GM21786 (cell line): ENCODE data around the gene BORCS6.
"Not testable (repeated sequence)": the region's sequence is repeated elsewhere in the genome, so short reads cannot be mapped to it uniquely, and the experiment has no call there.

Experiments used
- ATAC-seq: cut with Tn5 transposase; IDR thresholded peaks from one replicate; pipeline ENCODE4 v1.9.1; 2021; ENCODE audit not compliant: unreplicated experiment

BORCS6 gene

GRCh38 chr17:8189711-8190477, at the start of gene BORCS6:
TSS of gene BORCS6 (minus strand) at chr17:8190180. CDS start at chr17:8190140, 40 bp downstream.
- peak; percentile 61 for ATAC-seq

DNA sequence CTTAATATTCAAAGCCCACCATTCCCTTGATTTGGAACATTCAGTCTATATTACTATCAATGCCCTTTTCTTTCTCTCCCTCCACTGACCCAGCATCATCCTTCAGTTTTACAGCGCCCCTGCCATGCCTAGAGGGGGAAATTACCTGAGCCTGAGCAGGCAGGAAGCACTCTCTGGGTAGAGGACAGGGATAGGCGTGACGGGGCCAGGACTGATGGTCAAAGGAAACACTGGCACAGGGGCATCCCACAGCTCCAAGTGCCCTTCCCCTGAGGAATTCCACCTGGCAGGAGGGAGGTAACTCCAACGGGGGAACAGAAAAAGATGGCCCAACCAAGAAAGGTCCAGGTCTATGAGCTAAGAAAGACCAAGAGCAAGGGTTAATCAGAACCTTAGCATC, 47.9 kb upstream of the BORCS6 start:
- no peak for ATAC-seq

DNA sequence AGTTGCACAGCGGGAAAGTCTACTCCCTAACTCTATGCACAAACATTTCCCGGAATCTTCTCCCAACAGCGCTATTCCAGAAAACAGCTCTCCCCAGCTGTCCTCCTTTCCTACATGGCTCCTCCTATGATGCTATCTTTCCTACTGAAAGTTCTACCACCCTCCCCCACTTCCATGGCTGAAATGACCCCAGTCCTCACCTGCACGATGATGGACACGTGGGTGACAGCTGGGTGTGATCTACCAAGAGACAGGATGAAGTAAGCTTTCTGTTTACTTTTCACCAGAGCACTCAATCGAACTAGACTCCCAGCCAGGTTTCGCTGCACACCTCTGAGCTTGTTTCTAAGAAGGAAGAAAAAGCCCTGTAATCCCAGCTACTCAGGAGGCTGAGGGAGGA, 47.2 kb upstream of the BORCS6 start:
- no peak for ATAC-seq

DNA sequence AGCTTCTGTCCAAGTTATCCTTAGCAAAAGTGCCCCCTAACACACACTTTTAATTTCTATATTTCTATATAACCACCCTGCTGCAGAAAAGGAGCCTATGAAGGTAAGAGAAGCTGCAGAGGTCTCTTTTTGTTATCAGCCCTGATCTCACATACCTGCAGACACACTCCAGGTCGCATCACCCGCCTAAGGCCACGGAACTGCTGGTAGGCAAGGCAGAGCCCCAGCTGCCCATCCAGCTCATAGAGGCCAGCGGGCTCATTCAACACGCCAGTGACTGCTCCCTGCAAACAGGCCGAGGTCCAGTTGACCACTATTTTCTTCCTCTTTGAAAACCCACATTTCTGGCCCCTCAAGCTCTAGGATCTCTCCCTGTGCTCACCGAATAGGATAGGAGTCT, 45.7 kb upstream of the BORCS6 start:
- ATAC-seq: no peak

GRCh38 chr17:8234361-8235270, 44.6 kb upstream of the BORCS6 start:
- ATAC-seq: no peak

GRCh38 chr17:8231701-8232100, 41.7 kb upstream of the BORCS6 start:
- ATAC-seq: no peak

- ATAC-seq: no peak
Observed at GRCh38 chr17:8227238-8227581, 37.2 kb upstream of the BORCS6 start.

GRCh38 chr17:8226536-8227237, 36.7 kb upstream of the BORCS6 start:
- ATAC-seq: no peak

DNA sequence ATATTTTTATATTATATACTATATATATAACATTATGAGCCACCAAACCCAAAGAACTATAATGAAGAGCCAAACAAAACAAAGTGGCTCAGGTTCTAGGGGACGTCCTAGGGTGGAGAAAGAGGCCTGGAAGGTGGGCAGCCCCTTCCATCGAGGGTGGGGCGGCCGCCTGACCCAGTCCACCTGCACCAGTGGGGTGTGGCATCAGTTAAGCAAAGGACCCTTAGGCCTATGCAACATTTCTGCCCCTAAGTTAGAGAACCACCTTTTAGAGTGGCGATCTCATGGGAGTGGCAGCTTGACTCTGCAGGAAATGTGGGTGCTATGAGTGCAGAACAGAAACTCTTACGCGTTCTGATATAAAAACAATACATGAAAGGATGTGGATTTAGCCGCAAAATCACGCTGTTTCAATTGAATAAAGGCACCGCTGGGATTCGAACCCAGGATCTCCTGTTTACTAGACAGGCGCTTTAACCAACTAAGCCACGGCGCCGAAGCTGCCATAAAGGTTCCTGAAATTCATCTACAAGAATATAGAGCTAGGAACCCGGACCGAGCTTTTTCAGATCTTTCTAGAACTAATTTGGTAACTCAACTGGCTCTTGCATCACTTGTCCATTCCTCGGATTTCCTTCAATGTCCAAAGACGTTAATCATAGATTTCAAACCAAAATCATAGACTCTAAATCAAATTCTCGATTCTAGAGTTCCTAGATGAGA, 36.0 kb upstream of the BORCS6 start:
- no peak for ATAC-seq

- ATAC-seq: no peak
Observed at GRCh38 chr17:8224891-8225812, 35.2 kb upstream of the BORCS6 start.

GRCh38 chr17:8223356-8224126, 33.6 kb upstream of the BORCS6 start:
- no peak for ATAC-seq

- peak; percentile 32 for ATAC-seq
Observed at GRCh38 chr17:8222630-8223355, 32.8 kb upstream of the BORCS6 start.

- peak; percentile 29 for ATAC-seq
Observed at GRCh38 chr17:8222380-8222629, 32.3 kb upstream of the BORCS6 start.

GRCh38 chr17:8221663-8222379, 31.8 kb upstream of the BORCS6 start:
- peak; percentile 46 for ATAC-seq

DNA sequence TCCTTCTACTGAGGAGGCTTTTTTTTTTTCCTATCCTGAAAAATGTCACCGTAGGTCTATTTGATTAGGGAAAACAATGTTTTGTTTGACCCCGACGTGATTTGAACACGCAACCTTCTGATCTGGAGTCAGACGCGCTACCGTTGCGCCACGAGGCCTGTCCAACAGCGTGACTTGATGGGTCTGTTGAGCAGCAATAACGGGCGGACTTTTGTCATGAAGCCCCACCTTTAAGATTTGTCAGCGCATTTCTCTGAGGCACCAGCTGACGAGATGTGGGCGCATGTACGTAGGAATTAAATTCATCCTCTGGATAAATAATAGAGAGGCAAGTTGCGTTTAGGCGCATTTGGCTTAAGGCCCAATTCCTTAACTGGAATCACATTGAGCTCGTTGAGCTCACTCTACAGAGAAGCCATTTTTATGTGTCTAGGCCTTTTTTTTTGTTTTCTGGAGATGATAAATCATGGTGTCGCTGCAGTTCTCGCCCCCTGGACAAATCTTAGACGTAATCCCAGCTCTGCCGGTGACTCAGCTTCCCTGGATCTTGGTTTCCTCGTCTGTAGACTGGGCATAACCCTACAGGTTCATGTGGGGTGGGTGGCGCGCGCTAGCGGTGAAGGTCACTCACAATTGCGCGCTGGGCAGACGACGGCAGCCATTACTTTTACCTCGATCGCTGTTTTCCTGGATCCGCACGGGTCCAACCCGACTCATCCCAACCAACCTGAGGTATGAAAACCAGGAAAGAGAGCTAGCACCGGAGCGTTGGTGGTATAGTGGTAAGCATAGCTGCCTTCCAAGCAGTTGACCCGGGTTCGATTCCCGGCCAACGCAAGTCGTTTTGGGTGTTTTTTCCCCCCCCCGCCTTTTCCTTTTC, 31.0 kb upstream of the BORCS6 start:
- ATAC-seq: no peak

GRCh38 chr17:8214000-8214399, 24.0 kb upstream of the BORCS6 start:
- not testable (repeated sequence) for ATAC-seq
